Peyer's patch (tissue), 4 donors: ENCODE results near the gene MGAT5B.

ENCODE experiments used
- CTCF ChIP-seq, 6 experiments: fragments of 450-650 bp in 4 of 6; fragments of 200-600 bp in 2 of 6; sonication (generic) in 1 of 6; IDR thresholded peaks; one replicate each; pipeline ENCODE4 v1.5.1; 2017 to 2019; ENCODE audit warnings: antibody characterized with exemption in 6 of 6, mild to moderate bottlenecking in 3 of 6, moderate library complexity in 1 of 6
- POLR2A ChIP-seq, 2 donors: fragments of 450-650 bp; IDR thresholded peaks; one replicate each; pipeline ENCODE4 v1.5.1; 2017; ENCODE audit warnings: antibody characterized with exemption in 2 of 2, mild to moderate bottlenecking in 2 of 2, moderate library complexity in 2 of 2

- no peak for TF ChIP-seq POLR2A (IDR thresholded peaks at IDR 0.05)
- no peak for TF ChIP-seq CTCF (IDR thresholded peaks at IDR 0.05)
Measured at GRCh38 chr17:76946111-76946771, 78.0 kb downstream of the MGAT5B start.
